ENCODE measurements around the gene FCHSD2.
"Not testable (repeated sequence)": the region's sequence is repeated elsewhere in the genome, so short reads cannot be mapped to it uniquely, and the experiment has no call there.

Gene FCHSD2

GRCh38 chr11:73151416-73151815 lies 9.3 kb upstream of the FCHSD2 start:
- no peak for DNase-seq (ENCODE audit: low read depth in 2 of 2)

- no peak for DNase-seq (ENCODE audit: low read depth in 2 of 2)
These were observed 7.0 kb upstream of the FCHSD2 start for GRCh38 chr11:73149105-73149504.

GRCh38 chr11:73147771-73148681 lies 5.9 kb upstream of the FCHSD2 start:
- DNase-seq (ENCODE audit: low read depth in 2 of 2), result no peak

GRCh38 chr11:73145986-73146575 lies 4.0 kb upstream of the FCHSD2 start:
- no peak for DNase-seq (ENCODE audit: low read depth in 2 of 2)

- DNase-seq (ENCODE audit: low read depth in 2 of 2), result no peak
These were observed 1.2 kb upstream of the FCHSD2 start for GRCh38 chr11:73143126-73143838.

- peak in 1 of 2 donors; percentile 3 for DNase-seq (ENCODE audit: low read depth in 2 of 2)
These were observed 600 bp downstream of the FCHSD2 start for GRCh38 chr11:73141309-73142127.

GRCh38 chr11:73141031-73141308 lies 1.1 kb downstream of the FCHSD2 start:
- no peak for DNase-seq (ENCODE audit: low read depth in 2 of 2)

- no peak for DNase-seq (ENCODE audit: low read depth in 2 of 2)
These were observed 1.7 kb downstream of the FCHSD2 start for GRCh38 chr11:73140213-73141030.

GRCh38 chr11:73139476-73140198 lies 2.5 kb downstream of the FCHSD2 start:
- no peak for DNase-seq (ENCODE audit: low read depth in 2 of 2)

- no peak for DNase-seq (ENCODE audit: low read depth in 2 of 2)
These were observed 4.2 kb downstream of the FCHSD2 start for GRCh38 chr11:73137944-73138274.

- no peak for DNase-seq (ENCODE audit: low read depth in 2 of 2)
These were observed 4.7 kb downstream of the FCHSD2 start for GRCh38 chr11:73137262-73137943.

GRCh38 chr11:73136722-73137121 lies 5.4 kb downstream of the FCHSD2 start:
- not testable (repeated sequence) for DNase-seq (ENCODE audit: low read depth in 2 of 2)

- DNase-seq (ENCODE audit: low read depth in 2 of 2), result no peak
These were observed 6.5 kb downstream of the FCHSD2 start for GRCh38 chr11:73135346-73136284.

- not testable (repeated sequence) for DNase-seq (ENCODE audit: low read depth in 2 of 2)
These were observed 9.8 kb downstream of the FCHSD2 start for GRCh38 chr11:73132349-73132748.

GRCh38 chr11:73130181-73130580 lies 11.9 kb downstream of the FCHSD2 start:
- no peak for DNase-seq (ENCODE audit: low read depth in 2 of 2)

GRCh38 chr11:73129198-73129597 lies 12.9 kb downstream of the FCHSD2 start:
- DNase-seq (ENCODE audit: low read depth in 2 of 2), result no peak

GRCh38 chr11:73126804-73127480 lies 15.2 kb downstream of the FCHSD2 start:
- DNase-seq (ENCODE audit: low read depth in 2 of 2), result no peak

GRCh38 chr11:73124800-73125199 lies 17.3 kb downstream of the FCHSD2 start:
- no peak for DNase-seq (ENCODE audit: low read depth in 2 of 2)

Measured in stimulated activated CD8-positive, alpha-beta memory T cell treated with anti-CD3 and anti-CD28 coated beads, Interleukin-15, amount 100 ng/mL, for 4 hours (primary cell).